Hepatocyte (in vitro differentiated cells): ENCODE data around the gene FASTK.

Source experiments
- EZH2 ChIP-seq: fragments of 200-600 bp; sonication (generic); IDR thresholded peaks from 2 replicates; pipeline ENCODE4 v1.6.1; 2016; ENCODE audit warnings: antibody characterized with exemption, mild to moderate bottlenecking, borderline replicate concordance
- EZH2phosphoT487 ChIP-seq: fragments of 200-600 bp; sonication (generic); IDR thresholded peaks from one replicate; pipeline ENCODE4 v1.6.1; 2018; ENCODE audit warnings: antibody characterized with exemption, mild to moderate bottlenecking, low read depth, moderate library complexity; ENCODE audit not compliant: unreplicated experiment, severe bottlenecking
- TF ChIP-seq, protein P1 (sequence below): fragments of 200-600 bp; sonication (generic); IDR thresholded peaks from 2 replicates; pipeline ENCODE4 v1.5.1; 2016; ENCODE audit warnings: antibody characterized with exemption, mild to moderate bottlenecking; ENCODE audit not compliant: poor library complexity

DNA sequence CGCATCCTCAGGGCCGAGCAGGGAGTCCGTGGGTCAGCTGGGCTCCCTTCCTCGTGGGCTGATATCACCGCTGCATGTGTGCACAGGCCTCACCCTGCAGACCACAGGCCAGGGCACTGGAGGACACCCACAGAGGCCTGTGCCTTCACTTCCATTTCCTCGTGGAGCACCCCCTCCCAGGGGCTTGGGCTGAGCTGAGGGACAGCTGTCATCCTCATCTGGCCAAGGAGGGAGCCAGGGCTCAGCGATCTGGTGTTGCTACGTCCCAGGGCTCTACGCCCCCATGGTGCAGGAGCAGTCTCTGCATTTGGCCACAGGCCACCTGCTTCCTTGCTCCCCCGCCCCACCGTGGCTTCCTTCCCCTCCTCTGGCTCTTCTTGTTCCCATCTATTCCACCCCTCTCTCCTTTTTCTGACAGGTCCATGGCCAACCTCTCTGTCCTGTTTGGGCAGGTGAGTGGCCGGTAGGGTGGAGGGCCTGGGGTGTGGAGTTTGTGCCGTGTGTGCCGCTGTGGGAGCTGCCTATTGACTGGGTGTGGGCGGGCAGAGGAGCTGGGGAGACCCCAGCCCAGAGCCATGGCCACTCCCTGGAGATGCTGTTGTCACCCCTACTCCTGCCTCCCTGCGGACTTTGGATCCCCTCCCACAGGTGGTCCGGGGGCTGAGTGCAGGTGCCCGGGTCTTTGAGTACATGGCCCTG is 40.6 kb downstream of the FASTK start:
- TF ChIP-seq EZH2phosphoT487 (no peak), EZH2 (no peak)
- TF ChIP-seq, protein P1, sequence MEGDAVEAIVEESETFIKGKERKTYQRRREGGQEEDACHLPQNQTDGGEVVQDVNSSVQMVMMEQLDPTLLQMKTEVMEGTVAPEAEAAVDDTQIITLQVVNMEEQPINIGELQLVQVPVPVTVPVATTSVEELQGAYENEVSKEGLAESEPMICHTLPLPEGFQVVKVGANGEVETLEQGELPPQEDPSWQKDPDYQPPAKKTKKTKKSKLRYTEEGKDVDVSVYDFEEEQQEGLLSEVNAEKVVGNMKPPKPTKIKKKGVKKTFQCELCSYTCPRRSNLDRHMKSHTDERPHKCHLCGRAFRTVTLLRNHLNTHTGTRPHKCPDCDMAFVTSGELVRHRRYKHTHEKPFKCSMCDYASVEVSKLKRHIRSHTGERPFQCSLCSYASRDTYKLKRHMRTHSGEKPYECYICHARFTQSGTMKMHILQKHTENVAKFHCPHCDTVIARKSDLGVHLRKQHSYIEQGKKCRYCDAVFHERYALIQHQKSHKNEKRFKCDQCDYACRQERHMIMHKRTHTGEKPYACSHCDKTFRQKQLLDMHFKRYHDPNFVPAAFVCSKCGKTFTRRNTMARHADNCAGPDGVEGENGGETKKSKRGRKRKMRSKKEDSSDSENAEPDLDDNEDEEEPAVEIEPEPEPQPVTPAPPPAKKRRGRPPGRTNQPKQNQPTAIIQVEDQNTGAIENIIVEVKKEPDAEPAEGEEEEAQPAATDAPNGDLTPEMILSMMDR: no peak
